Effector CD4-positive, alpha-beta T cell (primary cell): ENCODE results near the gene PCBP3.
A peak's percentile ranks its signal among the peaks of the same experiment; 100 is the strongest.
"Not testable (repeated sequence)": the region's sequence is repeated elsewhere in the genome, so short reads cannot be mapped to it uniquely, and the experiment has no call there.

Experiments used
- DNase-seq: peaks from one replicate; pipeline ENCODE4 v3.0.0-alpha.2; 2020
- total RNA-seq: gene quantifications from one replicate; lab custom pipeline; 2026; lab: John Stamatoyannopoulos, UW

The PCBP3 gene
- total RNA-seq = 4.7 reads per million, percentile 18 among the genes with 10 or more reads in this experiment

- DNase-seq = peak; percentile 92
Measured at GRCh38 chr21:45643021-45643980, at the start of gene PCBP3. Gene PCBP3 (plus strand): TSS chr21:45643725. CDS start chr21:45850086, 206,361 bp downstream.

- no peak for DNase-seq
Measured at GRCh38 chr21:45594721-45595489, 48.6 kb upstream of the PCBP3 start.

DNA sequence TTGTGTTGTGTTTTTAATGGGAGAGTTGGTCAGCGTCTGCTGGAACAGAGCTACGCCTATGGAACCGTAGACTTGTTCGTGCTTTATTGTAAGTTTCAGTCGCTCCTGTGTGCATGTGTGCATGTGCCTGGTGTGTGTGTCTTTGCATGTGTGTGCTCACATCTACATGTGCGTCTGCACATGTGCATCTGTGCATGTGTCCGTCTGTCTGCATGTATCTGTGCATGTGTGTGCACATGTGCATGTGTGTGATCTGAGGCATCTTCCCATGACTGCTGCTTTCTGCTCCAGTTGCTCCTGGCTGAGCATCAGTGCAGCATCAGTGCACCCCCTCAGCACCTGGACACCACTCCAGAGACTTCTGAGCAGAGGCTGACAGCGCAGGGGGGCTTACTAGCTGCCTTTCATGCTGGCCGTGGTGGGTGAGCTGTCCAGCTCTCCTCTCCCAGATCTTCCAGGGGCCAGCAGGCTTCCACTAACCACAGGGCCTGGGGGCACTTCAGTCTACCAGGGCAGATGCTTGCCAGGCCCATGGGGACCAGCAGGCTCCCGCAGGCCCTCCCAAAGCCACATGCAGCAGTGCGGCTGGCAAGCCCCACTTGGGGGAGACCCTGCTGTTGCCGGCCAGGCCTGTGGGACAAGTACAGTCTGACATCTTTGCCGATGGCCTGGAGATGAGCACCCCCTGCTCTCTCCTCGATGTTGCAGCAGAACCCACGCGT is 47.8 kb upstream of the PCBP3 start:
- DNase-seq = no peak

DNA sequence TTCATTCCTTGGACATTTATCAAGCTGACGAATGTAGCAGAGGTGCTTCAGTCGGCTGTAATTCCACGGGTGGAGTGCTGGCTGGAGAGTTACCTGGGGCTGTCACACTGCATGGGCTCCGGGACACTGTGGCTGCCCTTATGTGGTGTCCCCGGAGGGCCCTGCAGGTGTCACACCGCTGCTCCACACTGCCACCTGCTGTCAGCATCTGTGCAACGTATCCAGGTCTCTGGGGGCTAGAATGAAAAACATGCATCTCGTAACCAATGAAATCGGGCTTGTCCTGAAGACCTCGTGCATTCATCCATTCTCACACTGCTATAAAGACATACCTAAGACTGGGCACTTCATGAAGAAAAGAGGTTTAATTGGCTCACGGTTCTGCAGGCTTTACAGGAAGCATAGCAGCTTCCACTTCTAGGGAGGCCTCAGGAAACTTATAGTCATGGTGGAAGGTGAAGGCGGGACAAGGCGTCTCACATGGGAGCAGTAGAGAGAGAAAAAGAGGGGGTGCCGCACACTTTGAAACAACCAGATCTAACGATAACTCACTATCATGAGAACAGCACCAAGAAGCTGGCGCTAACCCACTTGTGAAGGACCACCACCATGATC is 46.7 kb upstream of the PCBP3 start:
- peak; percentile 84 for DNase-seq

GRCh38 chr21:45598109-45598508 is 45.4 kb upstream of the PCBP3 start:
- DNase-seq = no peak

DNA sequence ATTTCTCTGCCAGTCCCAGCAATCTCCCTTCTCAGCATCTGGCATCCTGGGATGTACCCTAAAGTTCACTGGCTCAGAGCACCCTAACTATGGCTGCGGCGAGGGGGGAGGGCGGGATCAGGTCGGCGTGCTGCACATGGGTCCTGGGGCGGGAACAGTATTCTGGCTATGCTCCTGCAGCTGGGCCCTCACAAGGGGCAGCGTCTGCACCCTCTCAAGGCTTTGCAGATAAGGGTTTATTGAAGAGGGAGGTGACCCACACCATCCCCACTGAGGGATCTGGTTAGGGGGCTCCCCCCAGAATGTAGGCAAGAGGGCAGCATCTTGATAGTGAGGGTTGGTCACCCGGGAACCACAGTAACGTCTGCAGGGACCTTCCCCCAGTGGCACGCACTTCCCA is 44.9 kb upstream of the PCBP3 start:
- DNase-seq = no peak

GRCh38 chr21:45599146-45599581 is 44.4 kb upstream of the PCBP3 start:
- DNase-seq = no peak

DNA sequence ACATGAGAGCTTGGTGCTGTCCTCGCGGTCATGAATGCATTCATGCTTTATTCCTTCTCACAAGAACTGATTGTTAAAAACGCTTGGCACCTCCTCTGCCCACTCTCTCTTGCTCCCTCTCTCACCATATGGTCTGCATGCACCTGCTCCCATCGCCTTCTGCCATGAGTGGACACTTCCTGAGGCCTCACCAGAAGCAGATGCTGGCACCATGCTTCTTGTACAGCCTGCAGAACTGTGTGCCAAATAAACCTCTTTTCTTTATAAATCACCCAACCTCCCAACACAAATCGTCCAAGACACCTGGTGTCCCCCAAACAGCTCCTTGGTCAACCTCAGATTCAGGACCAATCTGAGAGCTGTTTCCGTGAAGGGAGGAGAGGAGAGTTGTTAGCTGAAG is 43.3 kb upstream of the PCBP3 start:
- DNase-seq = no peak

- DNase-seq = no peak
Measured at GRCh38 chr21:45601551-45601950, 42.0 kb upstream of the PCBP3 start.

DNA sequence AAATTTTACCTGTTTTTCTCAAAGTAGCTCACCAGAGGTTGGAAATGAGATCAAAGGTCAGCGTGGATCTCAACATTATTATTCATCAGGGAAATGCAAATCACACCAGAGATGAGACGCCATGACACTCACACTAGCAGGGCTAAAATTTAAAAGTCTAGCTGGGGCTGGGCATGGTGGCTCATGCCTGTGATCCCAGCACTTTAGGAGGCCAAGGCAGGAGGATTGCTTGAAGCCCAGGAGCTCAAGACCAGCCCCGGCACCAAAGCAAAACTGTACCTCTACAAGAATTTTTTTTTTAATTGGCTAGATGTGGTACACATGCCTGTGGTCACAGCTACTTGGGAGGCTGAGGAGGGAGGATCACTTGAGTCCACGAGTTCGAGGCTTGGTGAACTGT is 41.4 kb upstream of the PCBP3 start:
- no peak for DNase-seq

DNA sequence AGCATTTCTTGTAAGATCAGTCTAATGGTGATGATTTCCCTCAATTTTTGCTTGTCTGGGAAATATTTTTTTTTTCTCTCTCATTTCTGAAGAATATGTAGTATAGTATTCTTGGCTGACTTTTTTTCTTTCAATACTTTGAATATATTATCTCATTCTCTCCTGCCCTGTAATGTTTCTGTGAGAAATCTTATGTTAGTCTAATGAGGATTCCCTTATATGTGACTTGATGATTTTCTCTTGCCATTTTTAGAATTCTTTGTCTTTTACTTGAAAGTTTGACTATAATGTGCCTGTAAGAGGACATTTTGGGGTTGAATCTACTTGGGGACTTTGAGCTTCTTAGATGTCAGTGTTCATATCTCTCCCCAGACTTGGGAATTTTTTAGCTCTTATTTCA is 40.0 kb upstream of the PCBP3 start:
- no peak for DNase-seq

GRCh38 chr21:45604681-45605080 is 38.8 kb upstream of the PCBP3 start:
- DNase-seq = not testable (repeated sequence)

DNA sequence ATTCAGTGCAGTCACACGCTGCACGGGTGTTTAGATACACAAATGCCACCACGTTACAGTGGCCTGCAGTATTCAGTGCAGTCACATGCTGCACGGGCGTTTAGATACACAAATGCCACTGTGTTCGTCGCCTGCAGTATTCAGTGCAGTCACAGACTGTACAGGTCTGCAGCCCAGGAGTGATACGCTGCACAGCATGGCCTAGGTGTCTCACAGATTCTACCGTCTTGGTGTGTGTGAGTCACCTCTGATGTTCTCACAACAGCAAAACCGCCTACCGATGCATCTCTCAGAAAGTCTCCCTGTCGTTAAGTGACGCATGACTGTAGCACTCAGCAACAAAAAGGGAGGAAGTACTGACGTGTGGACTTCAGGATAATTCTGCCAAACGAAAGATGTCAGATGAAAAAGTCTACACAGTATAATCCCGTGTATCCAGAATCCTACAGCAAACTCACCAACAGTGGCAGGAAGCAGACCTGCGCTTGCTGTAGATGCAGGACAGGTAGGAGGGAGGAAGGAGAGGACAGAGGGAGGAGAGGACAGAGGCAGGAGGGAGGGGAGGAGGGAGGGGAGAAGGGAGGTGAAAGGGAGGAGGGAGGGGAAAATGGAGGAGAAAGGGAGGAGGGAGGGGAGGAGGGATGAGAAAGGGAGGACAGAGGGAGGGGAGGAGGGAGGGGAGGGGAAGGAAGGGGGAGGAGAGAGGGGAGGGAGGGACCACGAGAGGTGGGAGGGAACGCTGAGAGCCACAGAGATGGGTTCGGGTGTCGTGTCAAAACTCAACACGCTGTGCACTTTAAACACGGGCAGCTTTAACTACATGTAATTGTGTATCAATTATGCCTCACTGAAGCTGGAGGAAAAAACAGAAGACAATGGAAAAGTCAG is 36.3 kb upstream of the PCBP3 start:
- peak; percentile 47 for DNase-seq

GRCh38 chr21:45607909-45608295 is 35.6 kb upstream of the PCBP3 start:
- DNase-seq = no peak

GRCh38 chr21:45608747-45609470 is 34.6 kb upstream of the PCBP3 start:
- DNase-seq = peak; percentile 48

DNA sequence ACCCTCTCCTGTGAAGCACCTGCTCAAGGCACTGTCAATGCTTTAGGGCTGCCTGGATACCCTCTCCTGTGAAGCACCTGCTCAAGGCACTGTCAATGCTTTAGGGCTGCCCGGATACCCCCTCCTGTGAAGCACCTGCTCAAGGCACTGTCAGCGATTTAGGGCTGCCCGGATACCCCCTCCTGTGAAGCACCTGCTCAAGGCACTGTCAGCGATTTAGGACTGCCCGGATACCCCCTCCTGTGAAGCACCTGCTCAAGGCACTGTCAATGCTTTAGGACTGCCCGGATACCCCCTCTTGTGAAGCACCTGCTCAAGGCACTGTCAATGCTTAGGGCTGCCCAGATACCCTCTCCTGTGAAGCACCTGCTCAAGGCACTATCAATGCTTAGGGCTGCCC is 33.9 kb upstream of the PCBP3 start:
- not testable (repeated sequence) for DNase-seq

GRCh38 chr21:45611296-45611695 is 32.2 kb upstream of the PCBP3 start:
- no peak for DNase-seq

GRCh38 chr21:45611939-45612664 is 31.4 kb upstream of the PCBP3 start:
- DNase-seq = no peak

- not testable (repeated sequence) for DNase-seq
Measured at GRCh38 chr21:45612665-45613019, 30.9 kb upstream of the PCBP3 start.

DNA sequence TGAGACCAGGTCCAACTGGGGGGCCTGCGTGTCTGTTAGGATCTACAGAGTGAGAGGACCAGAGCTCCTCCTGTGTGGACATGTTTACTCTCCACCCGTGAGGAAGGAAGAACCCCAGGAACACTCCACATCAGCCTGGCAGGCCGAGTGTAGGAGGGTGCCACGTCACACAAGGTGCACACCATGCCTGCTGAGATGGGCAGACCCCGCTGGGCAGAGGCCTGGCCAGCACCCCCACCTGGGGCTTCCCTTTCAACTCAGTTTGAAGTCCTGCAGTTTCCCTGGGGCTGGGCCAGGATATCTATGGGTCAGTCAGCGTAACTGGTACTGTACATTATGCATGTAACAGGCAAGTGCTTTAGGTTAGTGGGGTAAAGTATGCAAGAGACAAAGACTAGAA is 30.1 kb upstream of the PCBP3 start:
- DNase-seq = no peak
